SU-DHL-6 (cell line): ENCODE data around the gene AFAP1.

Source experiments
- H2AFZ ChIP-seq: fragments of 200-600 bp; sonication (generic); 2 replicates; pipeline ENCODE4 v1.6.1; 2014; ENCODE audit warnings: low read depth, mild to moderate bottlenecking, moderate library complexity, mixed read lengths, antibody characterized with exemption, low read length; ENCODE audit not compliant: severe bottlenecking
- H3F3A ChIP-seq: fragments of 200-600 bp; shearing (Covaris generic); 2 replicates; pipeline ENCODE4 v1.6.0; 2016; ENCODE audit warnings: antibody characterized with exemption, mild to moderate bottlenecking; ENCODE audit not compliant: insufficient read depth
- H3K27ac ChIP-seq: fragments of 200-600 bp; sonication (generic); 2 replicates; pipeline ENCODE4 v1.5.1; 2016; ENCODE audit warnings: low read depth, mild to moderate bottlenecking, low read length, moderate library complexity, mixed read lengths
- H3K27me3 ChIP-seq: fragments of 200-600 bp; sonication (generic), shearing (Covaris generic); 2 replicates; pipeline ENCODE4 v1.6.0; 2014; ENCODE audit warnings: mild to moderate bottlenecking, low read length
- H3K36me3 ChIP-seq: fragments of 200-600 bp; sonication (generic); 2 replicates; pipeline ENCODE4 v1.6.1; 2014; ENCODE audit warnings: mild to moderate bottlenecking, low read length, mixed read lengths
- H3K4me2 ChIP-seq: fragments of 300-600, 200-600 bp; shearing (Covaris generic), sonication (generic); 2 replicates; pipeline ENCODE4 v1.6.0; 2014; ENCODE audit warnings: low read length, low read depth, mild to moderate bottlenecking; ENCODE audit not compliant: poor library complexity, severe bottlenecking
- H3K4me3 ChIP-seq: fragments of 200-600 bp; sonication (generic); 2 replicates; pipeline ENCODE4 v1.5.1; 2014; ENCODE audit warnings: antibody characterized with exemption, low read length, mild to moderate bottlenecking, mixed read lengths; ENCODE audit not compliant: insufficient read depth, poor library complexity, severe bottlenecking
- H3K79me2 ChIP-seq: fragments of 200-600 bp; sonication (generic); 2 replicates; pipeline ENCODE4 v1.6.1; 2014; ENCODE audit warnings: mild to moderate bottlenecking, low read length, moderate library complexity; ENCODE audit not compliant: insufficient read depth
- H3K9ac ChIP-seq: fragments of 200-600 bp; sonication (generic); 2 replicates; pipeline ENCODE4 v1.7.0; 2014; ENCODE audit warnings: mild to moderate bottlenecking, low read length
- H3K9me2 ChIP-seq: fragments of 200-600 bp; sonication (generic); replicated peaks from 2 replicates; pipeline ENCODE4 v1.6.1; 2014; ENCODE audit warnings: low read length; ENCODE audit not compliant: insufficient read depth
- H3K9me3 ChIP-seq: fragments of 200-600 bp; sonication (generic); 2 replicates; pipeline ENCODE4 v1.6.1; 2014; ENCODE audit warnings: low read length, mixed read lengths; ENCODE audit not compliant: insufficient read depth
- H4K20me1 ChIP-seq: fragments of 200-600 bp; sonication (generic); 2 replicates; pipeline ENCODE4 v1.6.1; 2014; ENCODE audit warnings: low read depth, mild to moderate bottlenecking, antibody characterized with exemption, low read length, moderate library complexity, mixed read lengths
- EZH2phosphoT487 ChIP-seq: fragments of 200-600 bp; sonication (generic), shearing (Covaris generic); conservative IDR thresholded peaks from 2 replicates; pipeline ENCODE4 v1.6.1; 2018; ENCODE audit warnings: mild to moderate bottlenecking, antibody characterized with exemption, low read length, moderate library complexity, mixed read lengths
- TF ChIP-seq, protein P1 (sequence below): fragments of 200-600 bp; sonication (generic); IDR thresholded peaks from one replicate; pipeline ENCODE4 v1.5.1; 2017; ENCODE audit warnings: antibody characterized with exemption, mild to moderate bottlenecking, low read length, moderate library complexity; ENCODE audit not compliant: insufficient read depth, poor library complexity, severe bottlenecking

The AFAP1 gene

DNA sequence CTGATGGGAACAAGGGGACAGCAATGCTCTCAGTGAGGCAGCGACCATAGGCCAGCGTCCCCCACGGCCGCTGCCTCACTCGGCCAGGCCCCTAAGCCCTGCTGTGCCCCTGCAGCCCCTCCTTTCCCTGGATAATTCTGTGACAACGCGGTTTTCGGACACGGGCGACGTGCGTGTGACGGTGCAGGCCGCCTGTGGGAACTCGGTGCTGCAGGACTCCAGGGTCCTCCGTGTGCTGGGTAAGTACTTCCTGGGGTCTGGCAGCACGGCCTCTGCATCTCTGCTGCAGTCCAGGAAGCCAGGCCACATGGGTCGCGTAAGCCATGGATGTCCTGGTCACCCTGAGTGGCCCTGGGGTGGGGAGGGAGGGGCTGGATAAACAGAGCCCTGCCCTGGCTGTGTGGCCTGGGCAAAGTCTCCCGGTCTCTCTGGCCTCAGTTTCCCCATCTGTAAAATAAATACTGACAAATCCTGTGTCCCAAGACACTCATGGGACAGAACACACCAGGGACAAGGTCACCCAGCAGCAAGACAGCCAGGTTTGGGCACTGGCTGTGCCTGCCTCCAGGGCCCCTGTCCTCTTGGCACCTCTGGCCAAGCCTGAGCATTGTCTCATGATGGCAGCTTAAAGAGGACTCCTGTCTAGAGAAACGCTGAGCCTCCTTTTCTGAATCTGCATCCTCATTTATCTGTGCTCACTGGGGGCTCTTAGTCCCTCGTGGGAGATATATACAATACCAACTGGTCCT lies 212.8 kb downstream of the AFAP1 start:
- no peaks in the 10 kb centered on the region for H3K9me3 ChIP-seq
- no peak overlapping the region for H2AFZ ChIP-seq
- H3F3A ChIP-seq, result no peaks in the 10 kb centered on the region
- H3K4me2 ChIP-seq, result no peak overlapping the region
- no peak overlapping the region for H3K9ac ChIP-seq
- H4K20me1 ChIP-seq, result no peaks in the 10 kb centered on the region
- no peak overlapping the region for H3K27ac ChIP-seq
- no peaks in the 10 kb centered on the region for H3K27me3 ChIP-seq
- no peaks in the 10 kb centered on the region for H3K79me2 ChIP-seq
- no peak for TF ChIP-seq EZH2phosphoT487
- TF ChIP-seq, protein P1, sequence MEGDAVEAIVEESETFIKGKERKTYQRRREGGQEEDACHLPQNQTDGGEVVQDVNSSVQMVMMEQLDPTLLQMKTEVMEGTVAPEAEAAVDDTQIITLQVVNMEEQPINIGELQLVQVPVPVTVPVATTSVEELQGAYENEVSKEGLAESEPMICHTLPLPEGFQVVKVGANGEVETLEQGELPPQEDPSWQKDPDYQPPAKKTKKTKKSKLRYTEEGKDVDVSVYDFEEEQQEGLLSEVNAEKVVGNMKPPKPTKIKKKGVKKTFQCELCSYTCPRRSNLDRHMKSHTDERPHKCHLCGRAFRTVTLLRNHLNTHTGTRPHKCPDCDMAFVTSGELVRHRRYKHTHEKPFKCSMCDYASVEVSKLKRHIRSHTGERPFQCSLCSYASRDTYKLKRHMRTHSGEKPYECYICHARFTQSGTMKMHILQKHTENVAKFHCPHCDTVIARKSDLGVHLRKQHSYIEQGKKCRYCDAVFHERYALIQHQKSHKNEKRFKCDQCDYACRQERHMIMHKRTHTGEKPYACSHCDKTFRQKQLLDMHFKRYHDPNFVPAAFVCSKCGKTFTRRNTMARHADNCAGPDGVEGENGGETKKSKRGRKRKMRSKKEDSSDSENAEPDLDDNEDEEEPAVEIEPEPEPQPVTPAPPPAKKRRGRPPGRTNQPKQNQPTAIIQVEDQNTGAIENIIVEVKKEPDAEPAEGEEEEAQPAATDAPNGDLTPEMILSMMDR, result no peak
- H3K9me2 ChIP-seq, result no peaks in the 10 kb centered on the region
- H3K4me3 ChIP-seq, result no peak overlapping the region
- no peaks in the 10 kb centered on the region for H3K36me3 ChIP-seq

DNA sequence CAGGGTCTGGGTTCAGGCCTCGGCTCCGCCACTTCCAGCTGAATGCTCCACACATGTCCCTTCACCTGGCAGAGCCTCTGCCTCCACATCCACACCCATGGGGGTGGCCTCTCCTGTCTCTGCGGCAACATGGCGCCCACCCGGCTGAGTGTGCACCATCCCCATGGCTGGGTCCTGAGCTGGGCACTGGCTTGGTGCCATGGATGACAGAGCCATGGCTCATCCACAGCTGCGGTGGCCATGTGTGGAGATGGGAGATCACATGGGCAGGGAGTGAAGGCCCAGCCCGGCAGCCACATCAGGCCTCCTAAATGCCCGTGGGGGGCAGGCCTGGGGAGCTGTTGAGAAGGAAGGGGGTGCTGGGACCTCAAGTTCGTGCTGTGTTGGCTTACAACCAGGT lies 213.7 kb downstream of the AFAP1 start:
- H3K4me2 ChIP-seq, result no peak overlapping the region
- H3K27ac ChIP-seq, result no peak overlapping the region
- H3K9ac ChIP-seq, result no peak overlapping the region
- no peak overlapping the region for H3K4me3 ChIP-seq
- no peaks in the 10 kb centered on the region for H3F3A ChIP-seq
- H3K9me3 ChIP-seq, result no peaks in the 10 kb centered on the region
- H3K9me2 ChIP-seq, result no peaks in the 10 kb centered on the region
- H3K79me2 ChIP-seq, result no peaks in the 10 kb centered on the region
- no peaks in the 10 kb centered on the region for H3K36me3 ChIP-seq
- H3K27me3 ChIP-seq, result no peaks in the 10 kb centered on the region
- TF ChIP-seq, protein P1, result no peak
- no peak for TF ChIP-seq EZH2phosphoT487
- H4K20me1 ChIP-seq, result no peaks in the 10 kb centered on the region
- no peak overlapping the region for H2AFZ ChIP-seq

DNA sequence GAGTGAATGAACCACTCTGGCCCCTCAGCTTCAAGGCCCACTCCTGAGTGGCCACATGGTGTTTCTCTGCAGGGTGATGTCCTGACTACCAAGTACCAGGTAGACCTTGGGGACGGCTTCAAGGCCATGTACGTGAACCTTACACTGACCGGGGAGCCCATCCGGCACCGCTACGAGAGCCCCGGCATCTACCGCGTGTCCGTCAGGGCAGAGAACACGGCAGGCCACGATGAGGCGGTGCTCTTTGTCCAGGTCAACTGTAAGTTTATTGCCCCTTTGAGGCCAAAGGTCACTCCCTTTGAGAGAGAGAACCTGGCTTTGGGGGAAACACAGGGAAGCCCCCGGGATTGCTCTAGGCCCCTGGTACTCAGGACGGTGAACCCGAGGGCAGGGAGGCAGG lies 216.0 kb downstream of the AFAP1 start:
- TF ChIP-seq, protein P1, result no peak
- H4K20me1 ChIP-seq, result no peaks in the 10 kb centered on the region
- no peaks in the 10 kb centered on the region for H3K9me3 ChIP-seq
- H3K9ac ChIP-seq, result no peak overlapping the region
- no peaks in the 10 kb centered on the region for H3K27me3 ChIP-seq
- H3K4me2 ChIP-seq, result no peak overlapping the region
- no peak overlapping the region for H3K27ac ChIP-seq
- H3K4me3 ChIP-seq, result no peak overlapping the region
- no peaks in the 10 kb centered on the region for H3K9me2 ChIP-seq
- no peak overlapping the region for H2AFZ ChIP-seq
- H3F3A ChIP-seq, result no peaks in the 10 kb centered on the region
- H3K36me3 ChIP-seq, result no peaks in the 10 kb centered on the region
- H3K79me2 ChIP-seq, result no peaks in the 10 kb centered on the region
